ENCODE data around the gene FDX1. TPM values are rescaled to one million over a fixed set of nuclear protein-coding genes. Genes with fewer than 3 reads are reported as not detected.

FDX1 gene
- total and polyA plus RNA-seq, 2 of the 8 experiments (the other 6 are each of a cell fraction or from before 2014, with no cell fraction given) = 3.7 to 9.6 TPM

DNA sequence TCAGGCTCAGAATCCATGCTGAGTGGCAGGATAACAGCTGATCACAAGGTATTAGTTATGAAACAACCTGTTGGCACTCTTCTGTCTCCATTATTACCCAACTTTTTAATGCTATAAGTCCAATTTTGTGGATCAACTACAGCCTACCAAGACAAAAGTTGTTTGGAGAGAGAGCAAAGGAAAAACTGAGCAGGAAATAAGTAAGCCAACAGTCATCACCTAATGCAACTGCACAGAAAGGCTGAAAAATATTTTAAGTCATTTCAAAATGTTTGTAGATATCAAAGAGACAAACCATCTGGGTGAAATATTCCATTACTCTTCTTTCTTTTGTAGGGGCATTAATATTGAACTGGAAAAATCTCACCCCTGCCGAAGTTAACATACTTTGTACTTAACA, 41.6 kb downstream of the FDX1 start (continued):
- TF ChIP-seq ATF2 (IDR thresholded peaks at IDR 0.05; ENCODE audit: low read length) = no peak
